Gastrocnemius medialis (tissue), 4 donors: ENCODE measurements around the gene ERC2.

Experiments
- CTCF ChIP-seq, 5 experiments: fragments of 450-650 bp in 3 of 5; fragments of 200-600 bp in 2 of 5; sonication (generic) in 2 of 5; IDR thresholded peaks in 4 of 5; conservative IDR thresholded peaks in 1 of 5; 1 replicate in 4 of 5; 2 replicates in 1 of 5; pipeline ENCODE4 v1.5.1; 2016 to 2019; ENCODE audit warnings: antibody characterized with exemption in 5 of 5, mild to moderate bottlenecking in 3 of 5, moderate library complexity in 3 of 5
- POLR2A ChIP-seq, 2 donors: fragments of 450-650 bp; IDR thresholded peaks; one replicate each; pipeline ENCODE4 v1.6.1; 2017; ENCODE audit warnings: antibody characterized with exemption in 2 of 2, mild to moderate bottlenecking in 2 of 2, moderate library complexity in 2 of 2

- TF ChIP-seq CTCF (IDR thresholded peaks at IDR 0.05 in 4 of 5, conservative IDR thresholded peaks at IDR 0.05 in 1 of 5) (no peak), POLR2A (IDR thresholded peaks at IDR 0.05) (no peak)
Measured at GRCh38 chr3:55565521-55565920, 902.7 kb downstream of the ERC2 start.
